Vagina (tissue), 2 donors: Measurements from ENCODE around the gene SSU72.
"Not testable (repeated sequence)": the region's sequence is repeated elsewhere in the genome, so short reads cannot be mapped to it uniquely, and the experiment has no call there.

ENCODE experiments used
- CTCF ChIP-seq, 3 experiments: fragments of 450-650 bp in 2 of 3; fragments of 200-600 bp in 1 of 3; sonication (generic) in 1 of 3; IDR thresholded peaks; one replicate each; pipeline ENCODE4 v1.5.1; 2017 to 2019; ENCODE audit warnings: antibody characterized with exemption in 3 of 3, mild to moderate bottlenecking in 2 of 3, moderate library complexity in 2 of 3
- POLR2A ChIP-seq, 2 donors: fragments of 450-650 bp; IDR thresholded peaks; one replicate each; pipeline ENCODE4 v1.6.1; 2017; ENCODE audit warnings: antibody characterized with exemption in 2 of 2, mild to moderate bottlenecking in 2 of 2, moderate library complexity in 2 of 2

GRCh38 chr1:1522536-1522935 is 52.1 kb downstream of the SSU72 start:
- TF ChIP-seq CTCF, POLR2A (IDR thresholded peaks at IDR 0.05): not testable (repeated sequence)
